Measurements from ENCODE around the gene GKN2. TPM values are rescaled to one million over a fixed set of nuclear protein-coding genes. Genes with fewer than 3 reads are reported as not detected.

The GKN2 gene
- polyA plus RNA-seq, 3 donors = not detected

Other genes starting within 250 kb of the GKN2 start
- 1 to 10 TPM; 5.1 to 7.0 (median 6.4) TPM for gene ARHGAP25, start 218.1 kb downstream of the GKN2 start, polyA plus RNA-seq (ENCODE audit: insufficient read length in 3 of 3)
- gene BMP10, start 81.5 kb downstream of the GKN2 start, polyA plus RNA-seq (ENCODE audit: insufficient read length in 3 of 3) = not detected
- gene GKN1, start 21.7 kb upstream of the GKN2 start, polyA plus RNA-seq (ENCODE audit: insufficient read length in 3 of 3) = not detected
- gene ANTXR1, start 60.3 kb upstream of the GKN2 start, polyA plus RNA-seq (ENCODE audit: insufficient read length in 3 of 3) = 10 to 100 TPM; 66.3 to 81.0 (median 70.8) TPM